GM12878 (cell line): ENCODE data around the gene FHL2. TPM values are rescaled to one million over a fixed set of nuclear protein-coding genes. Genes with fewer than 3 reads are reported as not detected.

ENCODE experiments used
- ATAC-seq: fragments of 200-7000 bp; cut with Tn5 transposase; 3 replicates; pipeline ENCODE4 v1.9.1; 2020; ENCODE audit warnings: mild to moderate bottlenecking, moderate library complexity
- BruUV-seq: library from RNA; stranded (reverse); fragments of 400-500 nt; replicated peaks from 2 replicates; lab custom pipeline; 2021; lab: Mats Ljungman, UMichigan
- CTCF ChIA-PET: fragments of 300-600 bp; sonication (Branson Sonifier 250); formaldehyde crosslinking; extraction: SDS; loops from one replicate; lab custom pipeline; 2021; ENCODE audit warnings: inconsistent platforms; lab: Yijun Ruan, JAX
- POLR2A ChIA-PET: fragments of 350-600 bp; formaldehyde crosslinking; extraction: SDS; loops from one replicate; lab custom pipeline; 2021; ENCODE audit warnings: inconsistent platforms; lab: Charles Lee
- RAD21 ChIA-PET: fragments of 300-600 bp; sonication (Branson Sonifier 250); formaldehyde crosslinking; loops from one replicate; lab custom pipeline; 2023; ENCODE audit warnings: antibody characterized with exemption; ENCODE audit not compliant: unreplicated experiment; lab: Charles Lee
- SMC1A ChIA-PET: fragments of 300-600 bp; sonication (Branson Sonifier 250); formaldehyde crosslinking; loops from one replicate; lab custom pipeline; 2023; ENCODE audit not compliant: unreplicated experiment, uncharacterized antibody; lab: Charles Lee
- DNase-seq: peaks from one replicate; pipeline ENCODE4 v3.0.0-alpha.2; 2011; ENCODE audit warnings: low read depth, low spot score
- FAIRE-seq: peaks from 3 replicates; lab custom pipeline; 2011; peaks lifted over from hg19 to GRCh38; lab: Jason Lieb, UNC
- H2AFZ ChIP-seq: 2 replicates; pipeline ENCODE4 v1.6.0; 2011; ENCODE audit warnings: low read depth, low read length, control low read depth; ENCODE audit not compliant: control insufficient read depth
- H3K27ac ChIP-seq: 2 replicates; pipeline ENCODE4 v1.5.1; 2011; ENCODE audit warnings: control low read depth; ENCODE audit not compliant: control insufficient read depth, insufficient read depth
- H3K27me3 ChIP-seq, 2 experiments: replicated peaks in 1 of 2; 2 replicates each; pipeline versions ENCODE4 v1.6.0 to v1.6.1; 2011; ENCODE audit warnings: low read length in 1 of 2; ENCODE audit not compliant: control insufficient read depth in 2 of 2, insufficient read depth in 2 of 2
- H3K36me3 ChIP-seq, 2 experiments: 2 replicates each; pipeline ENCODE4 v1.5.1; 2011; ENCODE audit warnings: low read length in 1 of 2; ENCODE audit not compliant: control insufficient read depth in 2 of 2, insufficient read depth in 2 of 2
- H3K4me1 ChIP-seq: 2 replicates; pipeline ENCODE4 v1.6.1; 2011; ENCODE audit warnings: mild to moderate bottlenecking, low read length, moderate library complexity, mixed read lengths; ENCODE audit not compliant: control insufficient read depth, insufficient read depth
- H3K4me2 ChIP-seq: 2 replicates; pipeline ENCODE4 v1.6.0; 2011; ENCODE audit warnings: control low read depth; ENCODE audit not compliant: control insufficient read depth, insufficient read depth
- H3K4me3 ChIP-seq: fragments of 200-600 bp; sonication (generic); 2 replicates; pipeline ENCODE4 v1.5.1; 2016
- H3K79me2 ChIP-seq: 2 replicates; pipeline ENCODE4 v1.6.0; 2011; ENCODE audit warnings: low read length; ENCODE audit not compliant: control insufficient read depth, insufficient read depth
- H3K9ac ChIP-seq: 2 replicates; pipeline ENCODE4 v1.8.0; 2011; ENCODE audit warnings: low read length, control low read depth, mixed read lengths; ENCODE audit not compliant: control insufficient read depth, insufficient read depth
- H3K9me3 ChIP-seq: replicated peaks from 3 replicates; pipeline ENCODE4 v1.5.1; 2011; ENCODE audit warnings: mild to moderate bottlenecking, low read length; ENCODE audit not compliant: control insufficient read depth, insufficient read depth
- H4K20me1 ChIP-seq: 2 replicates; pipeline ENCODE4 v1.6.0; 2011; ENCODE audit not compliant: control insufficient read depth, insufficient read depth
- BCL3 ChIP-seq: IDR thresholded peaks from 2 replicates; pipeline ENCODE4 v1.6.1; 2011; ENCODE audit warnings: borderline replicate concordance, low read depth, mild to moderate bottlenecking, moderate library complexity, low read length; ENCODE audit not compliant: insufficient read depth, poor library complexity, severe bottlenecking
- CEBPZ ChIP-seq: fragments of 150-350 bp; IDR thresholded peaks from 2 replicates; pipeline ENCODE4 v1.6.1; 2016; ENCODE audit warnings: low read depth, low read length
- EGR1 ChIP-seq, 2 experiments: IDR thresholded peaks; 1 replicate in 1 of 2; 2 replicates in 1 of 2; pipeline ENCODE4 v1.6.1; 2011 to 2012; ENCODE audit warnings: low read depth in 2 of 2, low read length in 2 of 2, borderline replicate concordance in 1 of 2, mild to moderate bottlenecking in 1 of 2, moderate library complexity in 1 of 2
- HDAC2 ChIP-seq: fragments of 200-600 bp; sonication (generic); IDR thresholded peaks from 2 replicates; pipeline ENCODE4 v1.6.1; 2017
- JUNB ChIP-seq: IDR thresholded peaks from 2 replicates; pipeline ENCODE4 v1.6.1; 2016; ENCODE audit warnings: antibody characterized with exemption, mild to moderate bottlenecking
- MTA2 ChIP-seq: fragments of 450-650 bp; IDR thresholded peaks from 2 replicates; pipeline ENCODE4 v1.6.1; 2016; ENCODE audit warnings: low read depth, mild to moderate bottlenecking, moderate library complexity
- TCF7 ChIP-seq: IDR thresholded peaks from 2 replicates; pipeline ENCODE4 v1.6.1; 2014; ENCODE audit warnings: antibody characterized with exemption, borderline replicate concordance
- YY1 ChIP-seq: IDR thresholded peaks from 2 replicates; pipeline ENCODE4 v1.6.1; 2011; ENCODE audit warnings: low read depth, mild to moderate bottlenecking, low read length
- in situ Hi-C: fragments of 300-500 bp; cut with MboI; formaldehyde crosslinking; loops from 9 replicates; pipeline ENCODE4 v1.14.3; 2018; ENCODE audit warnings: mixed read lengths
- intact Hi-C: fragments of 100-400 bp; cut with micrococcal nuclease; formaldehyde crosslinking; loops from one replicate; pipeline ENCODE4 v1.14.2; 2022; ENCODE audit not compliant: unreplicated experiment
- polyA plus RNA-seq, 11 experiments: library from polyadenylated mRNA; depleted of rRNA in 4 of 11; unstranded in 6 of 11; stranded (reverse) in 5 of 11; fragments of >200 nt; fragmentation: Nextera tagmentation in 4 of 11; fragmentation: Illumina TruSeq in 1 of 11; extraction: Ambion mirVana in 4 of 11; extraction: Trizol in 1 of 11; gene quantifications; 1 replicate in 1 of 11; 2 replicates in 10 of 11; pipeline versions ENCODE4 v1.2.1 to v1.2.3, GENCODE V29; 2011 to 2016; ENCODE audit warnings: inconsistent platforms in 2 of 11, missing spikeins in 2 of 11, low read depth in 1 of 11
- total RNA-seq, 4 experiments: library from RNA; depleted of rRNA in 3 of 4; stranded (reverse); fragments of >200 nt in 3 of 4; fragmentation: Illumina TruSeq in 1 of 4; extraction: Trizol in 1 of 4; gene quantifications; 2 replicates each; pipeline versions ENCODE4 v1.2.1 to v1.2.3, GENCODE V29; 2013 to 2021

Gene FHL2
- total and polyA plus RNA-seq, 10 of the 15 experiments (the other 5 are each of a cell fraction or from before 2014, with no cell fraction given), result 2.2 to 9.9 (median 4.5) TPM

- TF ChIP-seq BCL3 (peak; percentile 52), HDAC2 (no peak), EGR1 (IDR thresholded peaks at IDR 0.05; ENCODE audit: borderline replicate concordance in 1 of 2, low read depth in 2 of 2, low read length in 2 of 2) (no peak), TCF7 (peak; percentile 41), YY1 (peak; percentile 28; the same call in 1 of the 2 replicates), MTA2 (peak; percentile 90)
These were observed 83.5 kb downstream of the FHL2 start (continued) for GRCh38 chr2:105315314-105315713.

GRCh38 chr2:105313877-105314276 is 85.0 kb downstream of the FHL2 start:
- FAIRE-seq (no peak), DNase-seq (no peak), ATAC-seq (peak; percentile 61)
- peaks cover 16% of the 10 kb centered on the region for H3K4me1 ChIP-seq
- SMC1A ChIA-PET, result interaction anchor here (0.8 to 1.4 kb wide), 4 partner anchors 8 to 16 kb away, joined by 3 to 4 read pairs (median 3); partner anchors contain the start of gene TGFBRAP1
- H3K79me2 ChIP-seq, result peaks cover 65% of the 10 kb centered on the region
- POLR2A ChIA-PET, result interaction anchor here (0.6 to 1.1 kb wide), 3 partner anchors 15 to 243 kb away, joined by 3 to 4 read pairs (median 4); no protein-coding TSS in a partner anchor
- intact Hi-C loops, result no loop called here
- no peak overlapping the region for H3K9ac ChIP-seq
- CTCF ChIA-PET, result no interaction called here
- H4K20me1 ChIP-seq, result no peaks in the 10 kb centered on the region
- in situ Hi-C loops, result no loop called here
- peaks cover 0 to 3% of the 10 kb centered on the region in 2 experiments; a peak in 2 of 4 replicates for H3K36me3 ChIP-seq
- H3K27me3 ChIP-seq, result no peaks in the 10 kb centered on the region
- no TSS peak for BruUV-seq
- H3K9me3 ChIP-seq, result no peaks in the 10 kb centered on the region; the same call in 1 of the 3 replicates
- RAD21 ChIA-PET, result interaction anchor here (0.7 kb wide), 1 partner anchor 17 kb away, joined by 4 read pairs; no protein-coding TSS in a partner anchor
- no peak overlapping the region for H3K27ac ChIP-seq
- no peak overlapping the region for H3K4me3 ChIP-seq
- no peak for TF ChIP-seq CEBPZ
- 0 out of 2 replicates have a peak, but pooled peaks have one; percentile 12 for TF ChIP-seq JUNB
- no peak overlapping the region for H3K4me2 ChIP-seq
- no peak overlapping the region for H2AFZ ChIP-seq

Other genes starting within 250 kb of the FHL2 start
- not detected in 2 replicates for gene GPR45, start 157.3 kb downstream of the FHL2 start, total RNA-seq (2014; rRNA removed)
- gene GPR45, start 157.3 kb downstream of the FHL2 start, total RNA-seq (2014; rRNA removed; fragmentation: Illumina TruSeq; extraction: Trizol), result not detected in 2 replicates
- not detected in 2 replicates for gene GPR45, start 157.3 kb downstream of the FHL2 start, total RNA-seq (2021)
- gene GPR45, start 157.3 kb downstream of the FHL2 start, polyA plus RNA-seq (2011; rRNA removed), result not detected in 2 replicates
- gene GPR45, start 157.3 kb downstream of the FHL2 start, polyA plus RNA-seq (2014; fragmentation: Illumina TruSeq; extraction: Trizol), result not detected in 2 replicates
- not detected for gene GPR45, start 157.3 kb downstream of the FHL2 start, polyA plus RNA-seq (2014; fragmentation: Nextera tagmentation; extraction: Ambion mirVana)
- 0.11 TPM in 1 of 2 replicates, not detected in the other for gene GPR45, start 157.3 kb downstream of the FHL2 start, polyA plus RNA-seq (2014; rRNA removed)
- gene GPR45, start 157.3 kb downstream of the FHL2 start, polyA plus RNA-seq (2016; fragmentation: Nextera tagmentation; extraction: Ambion mirVana), result not detected
- gene TGFBRAP1, start 69.3 kb downstream of the FHL2 start, total RNA-seq (2014; rRNA removed), result 27.6 and 30.0 TPM in 2 replicates
- gene TGFBRAP1, start 69.3 kb downstream of the FHL2 start, total RNA-seq (2014; rRNA removed; fragmentation: Illumina TruSeq; extraction: Trizol), result 21.1 and 22.5 TPM in 2 replicates
- gene TGFBRAP1, start 69.3 kb downstream of the FHL2 start, total RNA-seq (2021), result 35.2 and 37.4 TPM in 2 replicates
- gene TGFBRAP1, start 69.3 kb downstream of the FHL2 start, polyA plus RNA-seq (2011; rRNA removed), result 13.0 and 16.2 TPM in 2 replicates
- 23.4 and 28.0 TPM in 2 replicates for gene TGFBRAP1, start 69.3 kb downstream of the FHL2 start, polyA plus RNA-seq (2014; fragmentation: Illumina TruSeq; extraction: Trizol)
- gene TGFBRAP1, start 69.3 kb downstream of the FHL2 start, polyA plus RNA-seq (2014; fragmentation: Nextera tagmentation; extraction: Ambion mirVana), result 1 to 10 TPM; 7.9 to 8.1 TPM
- 26.5 and 28.2 TPM in 2 replicates for gene TGFBRAP1, start 69.3 kb downstream of the FHL2 start, polyA plus RNA-seq (2014; rRNA removed)
- 10 to 100 TPM in 1 of 2 experiments, 1 to 10 TPM in 1; 8.6 to 24.9 TPM for gene TGFBRAP1, start 69.3 kb downstream of the FHL2 start, polyA plus RNA-seq (2016; fragmentation: Nextera tagmentation; extraction: Ambion mirVana)
- 7.2 and 7.3 TPM in 2 replicates for gene C2orf49, start 61.5 kb downstream of the FHL2 start, total RNA-seq (2014; rRNA removed)
- 15.9 and 16.1 TPM in 2 replicates for gene C2orf49, start 61.5 kb downstream of the FHL2 start, total RNA-seq (2014; rRNA removed; fragmentation: Illumina TruSeq; extraction: Trizol)
- gene C2orf49, start 61.5 kb downstream of the FHL2 start, total RNA-seq (2021), result 11.3 and 13.2 TPM in 2 replicates
- 24.2 and 39.4 TPM in 2 replicates for gene C2orf49, start 61.5 kb downstream of the FHL2 start, polyA plus RNA-seq (2011; rRNA removed)
- gene C2orf49, start 61.5 kb downstream of the FHL2 start, polyA plus RNA-seq (2014; fragmentation: Illumina TruSeq; extraction: Trizol), result 20.8 and 22.2 TPM in 2 replicates
- gene C2orf49, start 61.5 kb downstream of the FHL2 start, polyA plus RNA-seq (2014; fragmentation: Nextera tagmentation; extraction: Ambion mirVana), result 10 to 100 TPM; 15.7 to 19.5 TPM
- 10.0 and 11.4 TPM in 2 replicates for gene C2orf49, start 61.5 kb downstream of the FHL2 start, polyA plus RNA-seq (2014; rRNA removed)
- gene C2orf49, start 61.5 kb downstream of the FHL2 start, polyA plus RNA-seq (2016; fragmentation: Nextera tagmentation; extraction: Ambion mirVana), result 10 to 100 TPM; 13.5 to 15.2 TPM